KBM-7 (cell line): ENCODE results near the gene DCLK1.
A peak's percentile ranks its signal among the peaks of the same experiment; 100 is the strongest.

ENCODE experiments used
- DNase-seq: peaks from one replicate; pipeline ENCODE4 v3.0.0-alpha.2; 2015
- in situ Hi-C: fragments of 300-500 bp; cut with MboI; formaldehyde crosslinking; loops from 2 replicates; pipeline ENCODE4 v1.14.3; 2020; ENCODE audit warnings: low sequenced_read_pairs, low pct_unique_long_range_greater_than_20kb, mixed read lengths

The DCLK1 gene

DNA sequence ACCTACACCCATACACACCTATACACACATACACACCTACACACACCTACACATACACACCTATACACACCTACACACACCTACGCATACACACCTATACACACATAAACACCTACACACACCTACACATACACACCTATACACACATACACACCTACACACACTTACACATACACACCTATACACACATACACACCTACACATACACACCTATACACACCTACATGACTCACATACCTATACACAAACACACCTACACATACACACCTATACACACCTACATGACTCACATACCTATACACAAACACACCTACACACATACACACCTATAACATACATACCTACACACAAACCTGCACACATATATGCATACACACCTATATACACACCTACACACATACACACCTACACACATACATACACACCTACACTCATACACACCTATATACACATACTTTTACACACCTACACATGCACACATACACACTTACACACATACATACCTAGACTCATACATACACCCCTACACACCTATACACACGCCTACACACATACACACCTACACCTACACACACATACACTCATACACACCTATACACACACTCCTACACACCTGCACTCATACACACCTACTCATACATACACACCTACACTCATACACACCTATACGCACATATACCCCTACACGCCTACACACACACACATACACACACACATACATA lies 368.0 kb downstream of the DCLK1 start:
- in situ Hi-C loops, result no loop called here
- DNase-seq, result no peak

DNA sequence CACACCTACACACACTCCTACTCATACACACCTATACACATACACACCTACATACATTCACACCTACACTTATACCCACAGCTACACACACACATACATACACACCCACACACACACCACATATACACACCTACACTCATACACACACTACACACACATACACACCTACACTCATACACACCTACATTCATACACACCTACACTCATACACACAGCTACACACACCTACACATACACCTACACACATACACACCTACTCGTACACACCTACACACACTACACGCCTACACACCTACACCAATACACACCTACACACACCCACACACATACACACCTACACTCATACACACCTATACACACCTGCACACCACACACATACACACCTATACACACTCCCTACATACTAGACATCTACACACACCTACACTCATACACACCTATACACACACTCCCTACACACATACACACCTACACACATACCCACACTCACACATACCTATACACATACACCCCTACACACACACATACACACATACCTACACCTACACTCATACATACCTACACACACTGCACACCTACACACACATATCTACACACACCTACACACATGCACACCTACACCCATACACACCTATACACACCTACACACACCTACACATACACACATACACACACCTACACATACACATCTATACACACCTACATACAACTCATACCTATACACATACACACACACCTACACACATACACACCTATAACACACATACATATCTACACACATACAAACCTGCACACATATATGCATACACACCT lies 369.5 kb downstream of the DCLK1 start:
- in situ Hi-C loops, result no loop called here
- no peak for DNase-seq

DNA sequence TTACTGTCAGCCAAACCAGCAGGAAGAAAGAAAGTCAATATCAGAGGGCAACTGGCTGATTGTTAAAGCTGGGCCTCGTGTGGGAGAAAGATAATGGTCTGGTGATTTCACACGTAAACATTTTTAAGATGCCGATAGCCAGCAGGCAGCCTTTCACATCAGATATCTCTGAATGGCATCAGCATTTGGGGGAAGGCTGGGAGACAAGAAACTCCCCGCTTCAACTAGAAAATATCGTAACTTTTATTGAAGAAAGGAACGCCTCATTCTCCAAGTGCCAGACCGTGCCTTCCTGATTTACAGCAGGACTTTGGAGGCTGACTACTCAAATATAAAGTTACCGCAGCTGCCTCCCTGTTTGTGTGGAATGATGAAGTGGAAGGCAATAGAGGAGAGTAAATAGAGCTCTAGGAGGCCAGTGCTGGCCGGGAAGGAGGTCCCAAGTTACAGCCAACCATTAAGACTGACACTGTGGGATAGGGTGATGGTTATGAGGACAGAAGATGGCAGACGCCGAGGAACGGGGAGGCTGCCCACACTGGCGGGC lies 370.4 kb downstream of the DCLK1 start:
- in situ Hi-C loops, result no loop called here
- no peak for DNase-seq

DNA sequence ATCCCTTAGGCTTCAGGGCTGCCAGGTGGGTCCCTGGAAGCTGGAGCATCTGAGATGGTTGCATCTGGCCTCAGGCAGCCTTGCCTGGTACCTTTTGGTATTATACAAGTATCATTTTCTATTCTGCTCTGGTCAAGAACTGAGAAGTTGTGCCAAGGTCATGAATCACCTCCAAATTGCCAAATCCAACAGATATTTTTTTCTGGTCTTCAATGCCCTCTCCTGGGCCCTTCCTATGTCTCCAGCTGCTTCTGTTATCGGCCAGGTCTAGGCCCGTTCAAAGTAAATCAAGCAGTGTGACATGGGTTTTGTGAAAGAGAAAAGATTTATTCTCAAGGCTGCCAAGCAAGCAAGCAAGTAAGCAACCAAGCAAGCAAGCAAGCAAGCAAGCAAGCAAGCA lies 383.6 kb downstream of the DCLK1 start:
- in situ Hi-C loops, result no loop called here

DNA sequence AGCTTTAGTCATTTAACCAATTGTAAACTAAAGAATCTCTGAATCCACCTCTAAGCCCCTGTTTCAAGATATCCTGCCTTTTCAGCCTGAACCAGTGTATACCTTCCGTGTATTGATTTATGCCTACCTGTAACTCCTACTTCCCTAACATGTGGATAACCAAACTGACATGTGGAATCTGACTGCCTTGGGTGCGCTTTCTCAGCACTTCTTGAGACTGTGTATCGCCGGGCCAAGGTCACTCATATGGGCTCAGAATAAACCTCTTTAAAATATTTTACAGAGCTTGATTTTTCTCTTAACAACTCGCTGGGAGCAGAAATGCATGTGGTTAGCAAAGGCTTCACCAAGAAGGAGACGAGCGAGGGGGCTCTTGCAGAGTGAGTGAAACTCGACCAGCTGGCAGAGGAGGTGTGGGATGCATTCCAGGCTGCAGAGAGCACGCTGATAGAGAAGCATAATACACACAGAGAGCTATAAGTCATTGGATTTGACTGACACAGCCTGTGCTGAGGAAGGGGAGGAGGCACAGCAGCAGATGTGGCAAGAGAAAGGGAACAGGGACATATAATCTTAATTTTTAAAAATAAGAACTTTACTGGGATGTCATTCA lies 386.5 kb downstream of the DCLK1 start:
- peak; percentile 43 for DNase-seq
- in situ Hi-C loops, result no loop called here

More for the DNA sequence above, 383.6 kb downstream of the DCLK1 start:
- no peak for DNase-seq

DNA sequence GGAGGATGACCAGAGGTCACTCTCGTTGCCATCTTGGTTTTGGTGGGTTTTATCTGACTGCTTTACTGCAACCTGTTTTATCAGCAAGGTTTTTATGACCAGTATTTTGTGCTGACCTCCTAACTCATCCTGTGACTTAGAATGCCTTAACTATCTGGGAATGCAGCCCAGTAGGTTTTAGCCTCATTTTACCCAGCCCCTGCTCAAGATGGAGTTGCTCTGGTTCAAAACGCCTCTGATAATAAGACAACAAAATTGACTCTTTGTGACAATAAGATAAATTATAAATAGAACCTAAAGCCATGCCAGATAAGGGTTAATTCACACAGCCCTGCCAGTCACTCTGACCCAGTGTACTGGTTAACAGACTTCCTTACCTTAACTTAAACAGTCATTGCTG lies 387.0 kb downstream of the DCLK1 start:
- no peak for DNase-seq

DNA sequence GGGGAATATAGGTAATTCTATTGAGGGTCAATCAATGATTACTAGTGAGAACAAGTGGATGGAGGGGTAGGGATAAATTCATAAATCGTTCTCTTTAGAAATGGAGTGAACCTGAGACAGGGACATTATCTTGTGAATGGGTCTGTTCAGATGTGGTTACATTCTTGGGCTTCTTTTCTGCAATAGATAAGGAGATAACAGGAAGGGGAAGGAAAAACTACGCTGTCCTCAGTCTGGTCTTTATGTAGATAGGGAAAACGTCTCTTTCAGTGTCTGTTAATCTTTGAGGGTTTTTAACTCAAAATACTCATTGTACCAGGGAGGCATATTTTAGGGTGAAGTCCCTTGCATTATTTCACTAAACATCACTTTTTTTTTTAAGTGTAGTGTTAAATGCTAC lies 388.0 kb downstream of the DCLK1 start:
- DNase-seq, result peak; percentile 60
- in situ Hi-C loops, result no loop called here

More for the DNA sequence above, 387.0 kb downstream of the DCLK1 start:
- in situ Hi-C loops, result no loop called here

DNA sequence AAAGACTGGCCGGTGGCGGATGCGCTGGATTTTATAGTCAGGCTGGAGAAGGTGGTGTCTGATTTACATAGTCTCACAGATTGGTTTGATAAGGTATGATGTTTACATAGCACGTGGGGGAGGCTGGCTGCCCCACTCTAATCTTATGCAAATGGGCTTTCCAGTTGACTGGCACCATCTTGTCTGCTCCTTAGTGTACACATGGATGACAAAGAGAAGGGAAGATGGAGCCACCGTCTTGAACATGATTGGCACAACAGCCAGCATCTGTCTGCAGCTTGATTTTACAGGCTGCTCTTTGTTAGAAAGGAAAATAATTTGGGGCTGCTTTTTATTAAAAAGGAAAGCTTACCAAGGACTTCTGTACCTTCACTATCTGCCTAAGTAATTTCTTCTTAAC lies 389.5 kb downstream of the DCLK1 start:
- in situ Hi-C loops, result no loop called here
- DNase-seq, result no peak

DNA sequence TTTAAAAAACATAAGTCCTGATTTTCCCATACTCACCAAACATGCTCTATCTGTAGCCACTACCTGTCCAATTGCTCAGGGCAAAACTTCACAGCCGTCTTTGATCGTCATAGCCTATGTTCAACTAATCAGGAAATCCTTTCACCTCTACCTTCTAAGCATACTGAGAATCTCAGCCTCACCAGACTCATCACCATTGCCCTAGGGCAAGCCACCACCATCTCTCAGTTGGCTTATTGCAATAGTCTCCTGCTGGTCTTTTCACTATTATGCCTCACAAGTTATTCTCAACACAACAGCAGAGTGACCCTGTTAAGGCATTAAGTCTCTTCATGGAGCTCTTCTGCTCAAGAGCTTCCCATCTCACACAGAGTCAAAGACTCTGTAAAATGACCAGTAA lies 394.3 kb downstream of the DCLK1 start:
- no peak for DNase-seq
- in situ Hi-C loops, result no loop called here

DNA sequence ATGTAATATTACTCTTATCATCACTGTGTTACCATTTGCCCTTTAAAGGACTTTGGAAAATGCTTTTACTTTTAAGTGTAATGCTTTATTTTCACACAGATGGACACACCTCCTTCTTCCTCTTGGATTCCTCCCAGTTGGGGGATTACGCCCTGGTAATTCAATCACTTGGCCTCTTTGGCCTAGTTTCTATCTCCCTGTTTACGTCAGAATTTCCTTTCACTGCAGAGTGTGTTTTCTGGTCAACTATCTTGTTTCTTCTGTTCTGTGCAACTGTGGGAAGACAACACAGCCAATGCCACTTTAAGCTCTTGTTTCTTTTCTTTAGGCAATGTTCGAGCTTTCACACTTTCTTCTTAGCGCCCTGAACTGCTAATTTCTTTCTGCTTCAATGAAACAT lies 397.4 kb downstream of the DCLK1 start:
- no peak for DNase-seq
- in situ Hi-C loops, result no loop called here

DNA sequence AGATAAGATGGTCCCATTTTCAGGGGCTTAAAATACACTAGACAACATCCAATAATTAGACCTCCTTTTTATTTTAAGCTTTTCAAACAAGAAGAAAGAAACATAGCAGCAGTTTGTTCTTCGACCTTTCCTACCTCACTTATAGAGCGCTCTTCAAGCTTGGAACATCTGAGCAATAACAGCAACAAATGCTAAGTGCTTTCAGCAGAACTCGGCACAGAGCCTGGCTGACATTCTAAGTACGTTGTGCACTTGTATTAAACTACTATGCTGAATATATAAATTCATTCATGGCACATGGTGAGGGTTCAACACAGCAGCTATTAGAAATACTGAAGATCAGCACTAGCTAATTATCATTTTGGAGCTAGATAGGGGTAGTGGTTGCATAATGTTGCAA lies 398.6 kb downstream of the DCLK1 start:
- no peak for DNase-seq
- in situ Hi-C loops, result no loop called here

DNA sequence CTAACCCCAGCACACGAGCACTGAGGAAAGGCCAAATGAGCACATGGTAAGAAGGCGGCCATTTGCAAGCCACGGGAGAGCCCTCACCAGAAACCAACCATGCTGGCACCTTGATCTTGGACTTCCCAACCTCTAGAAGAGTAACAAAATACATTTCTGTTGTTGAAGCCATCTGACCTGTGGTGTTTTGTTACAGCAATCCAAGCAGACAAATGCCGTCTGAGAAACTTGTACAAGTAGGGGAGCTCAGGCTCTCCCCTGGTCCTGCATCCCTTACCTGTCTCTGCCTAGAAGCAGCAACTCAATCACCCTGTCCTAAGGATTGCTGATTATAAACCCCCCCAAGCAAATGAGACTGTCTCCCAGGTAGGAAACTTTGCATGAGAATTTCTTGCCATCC lies 399.7 kb downstream of the DCLK1 start:
- in situ Hi-C loops, result no loop called here
- no peak for DNase-seq

DNA sequence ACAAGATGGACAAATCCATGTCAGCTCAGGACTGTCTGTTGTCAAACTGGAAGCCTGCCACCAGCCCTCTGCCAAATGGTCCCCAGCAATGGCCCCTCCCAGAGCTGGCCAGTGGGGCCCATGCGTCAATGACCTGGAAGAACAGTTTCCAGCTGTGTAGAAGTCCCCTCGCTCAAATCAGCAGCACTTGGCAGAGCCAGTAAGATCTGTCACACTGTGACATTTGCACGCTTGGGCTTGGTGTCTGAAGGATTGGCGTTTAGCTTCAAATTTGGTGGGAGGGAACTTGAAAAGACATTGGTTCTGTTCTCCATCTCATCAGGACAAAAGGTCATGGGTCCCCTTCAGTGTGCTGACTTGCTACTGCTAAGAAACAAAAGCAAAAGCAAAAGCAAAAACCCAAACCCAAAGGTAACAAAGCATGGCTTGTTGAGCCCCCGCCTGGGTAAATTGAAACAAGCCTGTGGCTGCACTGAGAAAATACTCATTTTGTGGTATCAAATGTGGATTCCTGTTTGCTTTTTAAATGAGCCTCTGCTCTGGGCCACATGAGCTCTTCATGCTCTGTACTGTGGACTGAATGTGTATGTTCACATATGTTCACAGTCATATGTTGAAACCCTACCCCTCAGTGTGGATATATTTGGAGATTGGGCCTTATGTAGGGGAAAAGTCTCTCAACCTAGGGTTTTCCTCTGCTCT lies 401.1 kb downstream of the DCLK1 start:
- DNase-seq, result no peak
- in situ Hi-C loops, result no loop called here

DNA sequence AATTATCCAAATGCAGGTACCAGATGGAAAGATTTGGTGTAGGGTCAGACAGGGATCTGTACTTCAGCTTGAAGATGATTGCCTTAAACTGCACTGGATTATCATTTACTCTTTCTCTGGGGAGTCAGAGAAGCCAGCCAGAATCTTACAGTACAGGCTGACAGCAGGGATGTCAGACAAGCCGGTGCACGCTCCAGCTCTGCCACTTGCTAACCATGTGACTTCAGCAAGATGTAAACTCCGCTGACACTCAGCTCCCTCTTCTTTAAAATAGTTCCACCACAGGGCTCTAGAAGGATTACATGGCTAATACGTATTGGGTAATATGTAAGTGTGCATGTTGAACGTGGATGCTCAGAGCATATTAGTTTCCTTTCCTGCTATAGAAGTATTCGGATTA lies 403.3 kb downstream of the DCLK1 start:
- in situ Hi-C loops, result no loop called here
- DNase-seq, result no peak

DNA sequence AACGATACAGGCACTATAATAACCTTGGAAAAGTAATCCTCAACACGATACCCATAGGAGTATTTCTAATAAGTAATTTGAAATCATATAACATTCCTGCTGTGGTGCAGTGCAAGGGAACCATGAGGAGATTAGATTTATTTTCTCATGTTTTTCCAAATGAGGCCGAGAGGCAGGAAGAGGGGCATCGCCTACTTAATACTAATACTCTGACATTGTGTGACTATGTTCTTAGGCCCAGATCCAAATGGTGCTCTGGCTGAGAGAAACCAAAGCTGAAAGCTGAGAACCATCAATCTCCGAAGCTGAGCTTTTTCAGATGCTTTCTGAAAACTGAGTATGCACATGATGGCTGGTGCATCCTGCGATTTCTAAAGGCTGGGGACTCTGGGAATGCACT lies 406.7 kb downstream of the DCLK1 start:
- in situ Hi-C loops, result no loop called here
- DNase-seq, result no peak

DNA sequence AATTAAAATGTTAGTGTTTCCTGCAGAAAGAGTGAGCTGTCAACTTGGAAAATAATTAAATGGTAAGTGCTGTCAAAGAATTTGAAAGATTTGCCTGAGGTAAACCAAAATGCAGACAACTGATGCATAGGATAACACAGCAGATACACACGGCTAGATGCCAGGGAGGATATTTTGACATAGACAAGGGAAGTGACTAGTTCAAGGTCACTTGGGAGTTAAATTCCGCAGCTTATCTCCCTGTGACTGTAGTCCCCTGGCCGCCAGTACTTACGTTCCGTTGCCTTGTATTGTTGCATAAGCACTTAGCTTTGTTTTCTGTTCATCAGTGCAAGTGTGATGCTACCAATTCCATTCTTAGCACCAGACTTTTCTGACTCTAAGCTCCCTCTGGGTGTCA lies 407.4 kb downstream of the DCLK1 start:
- peak; percentile 56 for DNase-seq
- in situ Hi-C loops, result no loop called here

DNA sequence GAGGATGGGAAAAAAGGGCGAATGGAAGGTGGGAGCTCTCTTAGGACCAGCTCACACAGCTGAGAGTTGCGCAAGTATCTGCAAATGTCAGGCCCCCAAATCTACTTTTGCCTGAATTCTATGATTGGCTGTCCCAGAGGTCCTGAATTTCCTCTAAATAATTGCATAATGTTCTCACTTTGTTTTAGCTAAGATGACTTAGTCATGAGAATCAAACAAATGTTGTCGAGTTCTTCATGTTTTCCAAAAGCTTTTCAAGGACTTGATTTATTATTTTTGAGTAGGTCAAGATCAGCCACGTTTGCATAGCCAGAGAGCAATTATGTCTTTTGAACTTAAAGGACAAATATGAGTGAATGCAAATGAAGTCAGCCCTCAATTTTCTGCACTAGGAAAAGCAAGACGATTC lies 408.1 kb downstream of the DCLK1 start:
- no peak for DNase-seq
- in situ Hi-C loops, result no loop called here

DNA sequence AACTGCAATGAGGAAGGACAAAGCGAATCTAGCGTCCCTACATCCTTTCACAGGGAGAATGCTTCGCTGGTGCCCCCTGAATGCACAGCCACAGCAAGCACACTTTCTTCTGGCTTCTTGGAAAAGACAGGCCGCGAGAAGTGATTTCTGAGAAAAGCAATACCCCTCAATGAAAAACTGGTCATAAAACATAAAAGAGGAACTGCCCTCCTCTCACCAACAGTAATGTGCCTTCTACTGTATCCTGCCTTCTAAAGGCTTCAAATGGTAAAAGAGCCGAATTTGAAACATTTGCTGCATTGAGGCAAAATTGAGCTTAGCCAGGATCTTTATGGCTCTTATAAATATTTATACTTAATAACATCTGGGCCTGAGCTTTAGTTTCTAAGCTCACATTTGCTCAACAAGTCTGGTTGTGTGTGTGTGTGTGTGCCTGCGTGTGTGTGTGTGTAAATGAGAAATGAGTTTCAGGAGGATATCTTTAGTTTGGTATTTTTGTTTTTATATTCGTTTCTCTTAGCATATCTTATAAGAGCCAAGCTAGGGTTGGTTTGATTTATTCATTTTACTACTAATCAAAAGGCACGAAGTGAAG lies 408.6 kb downstream of the DCLK1 start:
- in situ Hi-C loops, result no loop called here
- peak; percentile 96 for DNase-seq
